ENCODE results near the gene UBQLN4.

The UBQLN4 gene

GRCh38 chr1:156053768-156054499, at the start of gene UBQLN4:
Gene UBQLN4, minus strand, starts transcription at chr1:156053798. Its CDS starts 97 bp downstream, at chr1:156053701.
- no peak for DNase-seq

GRCh38 chr1:156102633-156103511, 49.3 kb upstream of the UBQLN4 start:
- no peak for DNase-seq

- DNase-seq: no peak
Measured at GRCh38 chr1:156101880-156102279, 48.3 kb upstream of the UBQLN4 start.

GRCh38 chr1:156100205-156100995, 46.8 kb upstream of the UBQLN4 start:
- peak; percentile 31 for DNase-seq

- no peak for DNase-seq
Measured at GRCh38 chr1:156099282-156099681, 45.7 kb upstream of the UBQLN4 start.

GRCh38 chr1:156098784-156099183, 45.2 kb upstream of the UBQLN4 start:
- no peak for DNase-seq

GRCh38 chr1:156097499-156098178, 44.0 kb upstream of the UBQLN4 start:
- no peak for DNase-seq

GRCh38 chr1:156096640-156097391, 43.2 kb upstream of the UBQLN4 start:
- DNase-seq: peak; percentile 69

- DNase-seq: no peak
Measured at GRCh38 chr1:156095906-156096508, 42.4 kb upstream of the UBQLN4 start.

- no peak for DNase-seq
Measured at GRCh38 chr1:156091610-156092009, 38.0 kb upstream of the UBQLN4 start.

GRCh38 chr1:156090840-156091188, 37.2 kb upstream of the UBQLN4 start:
- DNase-seq: peak; percentile 63

- DNase-seq: no peak
Measured at GRCh38 chr1:156090138-156090839, 36.7 kb upstream of the UBQLN4 start.

GRCh38 chr1:156089704-156090103, 36.1 kb upstream of the UBQLN4 start:
- DNase-seq: no peak

- DNase-seq: peak; percentile 34
Measured at GRCh38 chr1:156086256-156086662, 32.7 kb upstream of the UBQLN4 start.

- DNase-seq: no peak
Measured at GRCh38 chr1:156083800-156084790, 30.5 kb upstream of the UBQLN4 start.

- DNase-seq: peak; percentile 65
Measured at GRCh38 chr1:156082309-156083091, 28.9 kb upstream of the UBQLN4 start, which contains the start of gene MEX3A. Gene MEX3A, minus strand, starts transcription at chr1:156082465. Its CDS starts 467 bp downstream, at chr1:156081998.

GRCh38 chr1:156081917-156082308, 28.3 kb upstream of the UBQLN4 start:
- no peak for DNase-seq

GRCh38 chr1:156081180-156081916, 27.8 kb upstream of the UBQLN4 start:
- no peak for DNase-seq
